Activated CD4-positive, alpha-beta T cell treated with anti-CD3 and anti-CD28 coated beads, Interleukin-2, amount 10 ng/mL, durations not matched to agents 24 days and 14 days (primary cell): Measurements from ENCODE around the gene SEMA3C. TPM values are rescaled to one million over a fixed set of nuclear protein-coding genes. Genes with fewer than 3 reads are reported as not detected.

ENCODE experiments used
- DNase-seq: peaks from one replicate; pipeline ENCODE4 v3.0.0; 2022
- H3K27ac Mint-ChIP-seq: one replicate; pipeline ENCODE4 v1.8.0; 2022; ENCODE audit warnings: mild to moderate bottlenecking, mixed read lengths
- H3K27me3 Mint-ChIP-seq: one replicate; pipeline ENCODE4 v1.8.0; 2022; ENCODE audit warnings: mixed read lengths
- H3K36me3 Mint-ChIP-seq: one replicate; pipeline ENCODE4 v1.8.0; 2022; ENCODE audit warnings: low read depth, mild to moderate bottlenecking, mixed read lengths
- H3K4me1 Mint-ChIP-seq: one replicate; pipeline ENCODE4 v1.8.0; 2021; ENCODE audit warnings: mixed read lengths
- H3K4me3 Mint-ChIP-seq: one replicate; pipeline ENCODE4 v1.8.0; 2022; ENCODE audit warnings: mild to moderate bottlenecking, moderate library complexity, mixed read lengths
- H3K9me3 Mint-ChIP-seq: one replicate; pipeline ENCODE4 v1.8.0; 2021; ENCODE audit warnings: mixed read lengths
- intact Hi-C: fragments of 100-400 bp; cut with micrococcal nuclease; formaldehyde crosslinking; loops from one replicate; pipeline ENCODE4 v1.15.1; 2023
- total RNA-seq: library from RNA; stranded (reverse); gene quantifications from 2 replicates; pipeline ENCODE4 v1.2.3, GENCODE V29; 2022

SEMA3C gene
- total RNA-seq, 1 donor from 2014 or later, result not detected

- no peaks in the 10 kb centered on the region for H3K9me3 Mint-ChIP-seq
- intact Hi-C loops, result no loop called here
- no peaks in the 10 kb centered on the region for H3K36me3 Mint-ChIP-seq
- no peaks in the 10 kb centered on the region for H3K4me1 Mint-ChIP-seq
- no peak for DNase-seq
- H3K27me3 Mint-ChIP-seq, result no peaks in the 10 kb centered on the region
- H3K4me3 Mint-ChIP-seq, result no peak overlapping the region
- H3K27ac Mint-ChIP-seq, result no peak overlapping the region
These were observed 196.8 kb downstream of the SEMA3C start for GRCh38 chr7:80721883-80722615.

DNA sequence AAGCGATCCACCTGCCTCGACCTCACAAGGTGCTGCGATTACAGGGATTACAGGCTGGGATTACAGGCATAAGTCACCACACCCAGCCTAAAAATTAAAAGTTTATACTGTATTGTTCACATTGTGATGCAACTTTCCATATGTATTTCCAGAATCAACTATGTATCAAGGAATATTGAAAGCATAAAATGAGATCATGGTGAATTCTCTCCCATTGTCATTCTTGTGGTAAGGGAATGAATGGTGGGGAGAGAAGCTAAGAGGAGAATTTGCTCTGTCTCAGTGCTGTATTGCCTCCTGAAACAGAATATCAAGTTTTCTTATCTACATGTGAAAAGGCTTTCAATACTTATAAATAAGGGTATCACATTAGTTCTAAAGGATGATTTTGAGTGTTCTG, 198.7 kb downstream of the SEMA3C start:
- no peaks in the 10 kb centered on the region for H3K36me3 Mint-ChIP-seq
- intact Hi-C loops, result no loop called here
- no peak overlapping the region for H3K27ac Mint-ChIP-seq
- DNase-seq, result no peak
- no peaks in the 10 kb centered on the region for H3K9me3 Mint-ChIP-seq
- H3K4me3 Mint-ChIP-seq, result no peak overlapping the region
- no peaks in the 10 kb centered on the region for H3K4me1 Mint-ChIP-seq
- no peaks in the 10 kb centered on the region for H3K27me3 Mint-ChIP-seq

DNA sequence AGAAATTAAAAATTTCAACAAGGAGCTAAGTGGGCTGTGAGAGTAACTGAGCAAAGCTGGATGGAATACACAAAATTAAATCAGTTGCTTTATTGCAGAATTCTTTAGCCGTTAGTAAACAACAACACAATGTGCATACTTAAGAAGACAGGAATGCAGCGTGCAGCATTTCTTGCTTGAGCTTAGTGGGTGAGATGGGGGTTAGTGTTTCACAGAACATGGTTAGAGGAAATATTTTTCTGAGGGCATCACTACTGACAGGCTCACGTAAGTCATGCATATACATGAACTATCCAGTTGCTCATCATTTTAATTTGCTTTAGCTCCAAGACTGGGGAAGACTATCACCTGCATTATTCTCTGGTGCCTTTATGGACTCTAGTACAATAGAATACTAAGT, 199.6 kb downstream of the SEMA3C start:
- H3K4me1 Mint-ChIP-seq, result no peaks in the 10 kb centered on the region
- no peak overlapping the region for H3K27ac Mint-ChIP-seq
- H3K4me3 Mint-ChIP-seq, result no peak overlapping the region
- no peak for DNase-seq
- intact Hi-C loops, result no loop called here
- no peaks in the 10 kb centered on the region for H3K27me3 Mint-ChIP-seq
- H3K9me3 Mint-ChIP-seq, result no peaks in the 10 kb centered on the region
- no peaks in the 10 kb centered on the region for H3K36me3 Mint-ChIP-seq

- DNase-seq, result no peak
- no peaks in the 10 kb centered on the region for H3K4me1 Mint-ChIP-seq
- H3K4me3 Mint-ChIP-seq, result no peak overlapping the region
- H3K27ac Mint-ChIP-seq, result no peak overlapping the region
- H3K36me3 Mint-ChIP-seq, result no peaks in the 10 kb centered on the region
- intact Hi-C loops, result no loop called here
- H3K9me3 Mint-ChIP-seq, result no peaks in the 10 kb centered on the region
- H3K27me3 Mint-ChIP-seq, result no peaks in the 10 kb centered on the region
These were observed 207.3 kb downstream of the SEMA3C start for GRCh38 chr7:80711531-80711930.

GRCh38 chr7:80708123-80708522, 210.7 kb downstream of the SEMA3C start:
- DNase-seq, result no peak
- Mint-ChIP-seq H3K27ac (no peak overlapping the region), H3K4me1 (no peaks in the 10 kb centered on the region), H3K36me3 (no peaks in the 10 kb centered on the region), H3K9me3 (no peaks in the 10 kb centered on the region), H3K4me3 (no peak overlapping the region), H3K27me3 (no peaks in the 10 kb centered on the region)
- intact Hi-C loops, result no loop called here

DNA sequence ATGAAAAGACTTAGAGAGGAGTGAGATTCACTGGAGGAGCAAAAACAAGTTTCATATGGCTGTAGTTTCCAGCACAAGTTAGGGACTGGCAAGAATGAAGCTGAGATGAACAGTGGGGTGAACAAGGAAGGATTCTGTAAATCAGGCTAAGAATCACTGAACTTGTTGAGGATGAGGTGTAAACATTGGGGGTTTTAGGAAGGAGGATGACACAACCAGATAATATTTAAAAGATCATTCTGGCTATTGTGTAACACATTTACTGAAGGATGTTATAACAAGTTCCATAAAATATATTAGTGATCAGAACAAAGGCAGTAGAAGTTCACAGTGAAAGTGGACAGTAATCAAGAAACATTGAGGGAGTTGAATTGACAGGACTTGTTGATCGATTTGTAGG, 211.5 kb downstream of the SEMA3C start:
- DNase-seq, result no peak
- intact Hi-C loops, result no loop called here
- Mint-ChIP-seq H3K4me1 (no peaks in the 10 kb centered on the region), H3K36me3 (no peaks in the 10 kb centered on the region), H3K27ac (no peak overlapping the region), H3K27me3 (no peaks in the 10 kb centered on the region), H3K9me3 (no peaks in the 10 kb centered on the region), H3K4me3 (no peak overlapping the region)

DNA sequence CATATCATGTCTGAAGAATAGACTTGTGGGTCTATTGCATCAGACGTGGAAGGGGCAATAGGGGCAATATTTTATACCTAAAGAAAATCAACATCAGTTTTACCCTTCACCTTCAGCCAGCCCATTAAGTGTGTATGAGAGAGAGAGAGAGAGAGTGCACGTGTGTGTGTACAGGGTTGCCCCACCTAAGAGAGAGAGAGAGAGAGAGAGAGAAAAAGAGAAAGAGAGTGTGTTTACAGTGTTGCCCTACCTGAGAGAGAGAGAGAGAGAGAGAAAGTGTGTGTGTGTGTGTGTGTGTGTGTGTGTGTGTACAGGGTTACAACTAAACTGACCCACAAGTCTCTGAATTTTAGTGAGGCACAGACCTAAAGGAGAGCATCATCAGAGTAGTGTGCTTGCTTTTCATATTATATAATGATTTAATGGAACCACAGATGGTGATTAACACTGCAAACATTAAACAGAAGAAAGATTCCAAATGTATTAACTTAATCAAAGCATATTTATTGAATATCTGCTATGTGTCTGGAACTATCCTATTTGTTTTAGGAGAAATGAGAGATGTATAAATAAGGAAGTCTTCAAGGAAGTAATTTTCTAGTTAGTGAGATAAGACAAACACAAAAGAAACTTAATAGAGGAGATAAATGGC, 213.6 kb downstream of the SEMA3C start:
- H3K4me3 Mint-ChIP-seq, result no peak overlapping the region
- H3K36me3 Mint-ChIP-seq, result no peaks in the 10 kb centered on the region
- no peaks in the 10 kb centered on the region for H3K27me3 Mint-ChIP-seq
- DNase-seq, result no peak
- H3K9me3 Mint-ChIP-seq, result no peaks in the 10 kb centered on the region
- no peak overlapping the region for H3K27ac Mint-ChIP-seq
- H3K4me1 Mint-ChIP-seq, result no peaks in the 10 kb centered on the region
- intact Hi-C loops, result no loop called here

- intact Hi-C loops, result no loop called here
These were observed 215.6 kb downstream of the SEMA3C start for GRCh38 chr7:80703272-80703671.

GRCh38 chr7:80699721-80700256, 219.1 kb downstream of the SEMA3C start:
- no peaks in the 10 kb centered on the region for H3K27me3 Mint-ChIP-seq
- H3K4me1 Mint-ChIP-seq, result no peaks in the 10 kb centered on the region
- H3K9me3 Mint-ChIP-seq, result no peaks in the 10 kb centered on the region
- H3K27ac Mint-ChIP-seq, result no peak overlapping the region
- intact Hi-C loops, result loop anchor here (1.0 kb wide), 1 partner anchor 771 kb away; no protein-coding TSS in a partner anchor
- H3K4me3 Mint-ChIP-seq, result no peak overlapping the region
- H3K36me3 Mint-ChIP-seq, result no peaks in the 10 kb centered on the region
- no peak for DNase-seq

More at GRCh38 chr7:80703272-80703671, 215.6 kb downstream of the SEMA3C start:
- H3K27me3 Mint-ChIP-seq, result no peaks in the 10 kb centered on the region
- H3K4me3 Mint-ChIP-seq, result no peak overlapping the region
- no peak overlapping the region for H3K27ac Mint-ChIP-seq
- DNase-seq, result no peak
- H3K36me3 Mint-ChIP-seq, result no peaks in the 10 kb centered on the region
- no peaks in the 10 kb centered on the region for H3K4me1 Mint-ChIP-seq
- no peaks in the 10 kb centered on the region for H3K9me3 Mint-ChIP-seq

GRCh38 chr7:80699045-80699638, 219.7 kb downstream of the SEMA3C start:
- Mint-ChIP-seq H3K27me3 (no peaks in the 10 kb centered on the region), H3K4me3 (no peak overlapping the region), H3K9me3 (peaks cover under 1% of the 10 kb centered on the region), H3K27ac (no peak overlapping the region), H3K4me1 (no peaks in the 10 kb centered on the region), H3K36me3 (no peaks in the 10 kb centered on the region)
- DNase-seq, result no peak
- intact Hi-C loops, result loop anchor here (1.0 kb wide), 1 partner anchor 771 kb away; no protein-coding TSS in a partner anchor
